HEK293 (cell line): ENCODE data around the gene PAPLN.

Experiments used
- HOXD13 ChIP-seq: sonication (generic); formaldehyde crosslinking; IDR thresholded peaks from 2 replicates; pipeline ENCODE4 v1.8.0; 2022; ENCODE audit warnings: missing genetic modification reagents, borderline replicate concordance
- YY1 ChIP-seq: fragments of 450-650 bp; formaldehyde crosslinking; IDR thresholded peaks from 2 replicates; pipeline ENCODE4 v1.5.1; 2018; ENCODE audit warnings: missing biosample characterization, missing genetic modification characterization
- ZNF140 ChIP-seq: fragments of 450-650 bp; formaldehyde crosslinking; IDR thresholded peaks from 2 replicates; pipeline ENCODE4 v1.5.1; 2016; ENCODE audit warnings: missing biosample characterization, missing genetic modification characterization
- ZNF175 ChIP-seq: fragments of 450-650 bp; formaldehyde crosslinking; IDR thresholded peaks from 2 replicates; pipeline ENCODE4 v1.5.1; 2016; ENCODE audit warnings: missing biosample characterization, missing genetic modification characterization
- ZNF274 ChIP-seq, 2 experiments: fragments of 200-500 bp in 1 of 2; fragments of 450-650 bp in 1 of 2; sonication (Bioruptor generic) in 1 of 2; formaldehyde crosslinking in 1 of 2; IDR thresholded peaks; 2 replicates each; pipeline versions ENCODE4 v1.5.1 to v1.6.1; 2014 to 2016; ENCODE audit warnings: borderline replicate concordance in 1 of 2, inconsistent platforms in 1 of 2, low read length in 1 of 2, missing biosample characterization in 1 of 2, missing genetic modification characterization in 1 of 2
- ZNF335 ChIP-seq: fragments of 450-650 bp; formaldehyde crosslinking; conservative IDR thresholded peaks from 2 replicates; pipeline ENCODE4 v1.5.1; 2016; ENCODE audit warnings: missing biosample characterization, missing genetic modification characterization
- ZNF423 ChIP-seq: fragments of 450-650 bp; formaldehyde crosslinking; IDR thresholded peaks from 2 replicates; pipeline ENCODE4 v1.5.1; 2016; ENCODE audit warnings: missing biosample characterization, missing genetic modification characterization
- ZNF561 ChIP-seq: fragments of 450-650 bp; IDR thresholded peaks from 2 replicates; pipeline ENCODE4 v1.5.1; 2018; ENCODE audit warnings: missing biosample characterization, missing genetic modification characterization, borderline replicate concordance
- ZNF621 ChIP-seq: fragments of 450-650 bp; formaldehyde crosslinking; IDR thresholded peaks from 2 replicates; pipeline ENCODE4 v1.5.1; 2017; ENCODE audit warnings: missing biosample characterization, missing genetic modification characterization
- ZNF629 ChIP-seq: fragments of 450-650 bp; formaldehyde crosslinking; IDR thresholded peaks from 2 replicates; pipeline ENCODE4 v1.5.1; 2017; ENCODE audit warnings: missing biosample characterization, missing genetic modification characterization
- ZNF830 ChIP-seq: fragments of 450-650 bp; IDR thresholded peaks from 2 replicates; pipeline ENCODE4 v1.5.0; 2018; ENCODE audit warnings: missing biosample characterization, missing genetic modification characterization, low read depth, mild to moderate bottlenecking, moderate library complexity
- TF ChIP-seq, protein P1 (sequence below): fragments of 450-650 bp; formaldehyde crosslinking; IDR thresholded peaks from 2 replicates; pipeline ENCODE4 v1.5.1; 2016; ENCODE audit warnings: missing biosample characterization, missing genetic modification characterization
- TF ChIP-seq, protein P2 (sequence below): fragments of 450-650 bp; formaldehyde crosslinking; IDR thresholded peaks from 2 replicates; pipeline ENCODE4 v1.5.1; 2016; ENCODE audit warnings: missing biosample characterization, missing genetic modification characterization

DNA sequence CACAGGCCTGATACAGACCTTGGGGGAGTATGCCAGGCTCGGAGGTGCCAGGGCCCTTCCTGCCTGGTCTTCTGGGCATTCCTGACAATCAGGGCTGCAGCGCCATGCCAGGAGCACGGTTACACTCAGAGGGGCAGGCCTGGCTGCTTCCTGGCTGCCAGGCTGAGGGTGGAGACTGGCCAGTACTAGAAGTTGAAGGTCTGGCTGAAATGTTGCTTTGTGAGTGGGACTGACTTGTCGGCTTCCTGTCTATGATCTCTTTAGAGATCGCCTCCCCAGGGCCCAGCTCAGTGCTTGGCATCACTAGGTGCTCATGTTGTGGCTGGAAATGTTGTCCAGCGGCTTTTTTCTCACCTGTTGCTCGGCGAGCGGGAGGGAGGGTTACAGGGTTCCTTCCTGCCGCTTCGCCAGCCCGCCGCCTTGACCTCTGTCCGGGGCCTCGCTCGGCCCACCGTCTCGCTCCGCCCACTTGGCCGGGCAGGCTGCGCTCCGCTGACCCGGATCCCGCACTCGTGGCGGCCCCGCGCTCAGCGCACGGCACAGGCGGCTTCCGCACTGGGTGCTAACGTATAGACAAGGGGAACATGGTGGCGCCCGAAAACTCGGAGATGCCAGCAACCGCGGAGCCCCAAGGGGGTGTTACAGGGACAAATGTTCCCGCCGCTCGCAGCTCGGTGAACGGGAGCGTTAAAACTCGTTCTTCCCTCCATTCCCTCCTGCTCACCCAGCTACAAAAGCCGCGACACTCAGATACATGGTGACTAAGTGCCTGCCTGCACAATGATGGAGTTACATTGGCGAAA lies 32.6 kb downstream of the PAPLN start:
- TF ChIP-seq YY1 (tag by site-specific recombination) = no peak
- no peak for TF ChIP-seq ZNF335
- no peak for TF ChIP-seq ZNF175 (tag by site-specific recombination)
- no peak for TF ChIP-seq ZNF621 (tag by site-specific recombination)
- TF ChIP-seq, protein P1, sequence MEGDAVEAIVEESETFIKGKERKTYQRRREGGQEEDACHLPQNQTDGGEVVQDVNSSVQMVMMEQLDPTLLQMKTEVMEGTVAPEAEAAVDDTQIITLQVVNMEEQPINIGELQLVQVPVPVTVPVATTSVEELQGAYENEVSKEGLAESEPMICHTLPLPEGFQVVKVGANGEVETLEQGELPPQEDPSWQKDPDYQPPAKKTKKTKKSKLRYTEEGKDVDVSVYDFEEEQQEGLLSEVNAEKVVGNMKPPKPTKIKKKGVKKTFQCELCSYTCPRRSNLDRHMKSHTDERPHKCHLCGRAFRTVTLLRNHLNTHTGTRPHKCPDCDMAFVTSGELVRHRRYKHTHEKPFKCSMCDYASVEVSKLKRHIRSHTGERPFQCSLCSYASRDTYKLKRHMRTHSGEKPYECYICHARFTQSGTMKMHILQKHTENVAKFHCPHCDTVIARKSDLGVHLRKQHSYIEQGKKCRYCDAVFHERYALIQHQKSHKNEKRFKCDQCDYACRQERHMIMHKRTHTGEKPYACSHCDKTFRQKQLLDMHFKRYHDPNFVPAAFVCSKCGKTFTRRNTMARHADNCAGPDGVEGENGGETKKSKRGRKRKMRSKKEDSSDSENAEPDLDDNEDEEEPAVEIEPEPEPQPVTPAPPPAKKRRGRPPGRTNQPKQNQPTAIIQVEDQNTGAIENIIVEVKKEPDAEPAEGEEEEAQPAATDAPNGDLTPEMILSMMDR = no peak
- no peak for TF ChIP-seq ZNF423 (tag by site-specific recombination)
- no peak for TF ChIP-seq ZNF140 (tag by site-specific recombination)
- TF ChIP-seq ZNF274 (IDR thresholded peaks at IDR 0.05; ENCODE audit: low read length) = no peak
- TF ChIP-seq ZNF274 (tag by site-specific recombination; IDR thresholded peaks at IDR 0.05; ENCODE audit: borderline replicate concordance) = no peak
- no peak for TF ChIP-seq ZNF561 (tag by site-specific recombination)
- TF ChIP-seq, protein P2, sequence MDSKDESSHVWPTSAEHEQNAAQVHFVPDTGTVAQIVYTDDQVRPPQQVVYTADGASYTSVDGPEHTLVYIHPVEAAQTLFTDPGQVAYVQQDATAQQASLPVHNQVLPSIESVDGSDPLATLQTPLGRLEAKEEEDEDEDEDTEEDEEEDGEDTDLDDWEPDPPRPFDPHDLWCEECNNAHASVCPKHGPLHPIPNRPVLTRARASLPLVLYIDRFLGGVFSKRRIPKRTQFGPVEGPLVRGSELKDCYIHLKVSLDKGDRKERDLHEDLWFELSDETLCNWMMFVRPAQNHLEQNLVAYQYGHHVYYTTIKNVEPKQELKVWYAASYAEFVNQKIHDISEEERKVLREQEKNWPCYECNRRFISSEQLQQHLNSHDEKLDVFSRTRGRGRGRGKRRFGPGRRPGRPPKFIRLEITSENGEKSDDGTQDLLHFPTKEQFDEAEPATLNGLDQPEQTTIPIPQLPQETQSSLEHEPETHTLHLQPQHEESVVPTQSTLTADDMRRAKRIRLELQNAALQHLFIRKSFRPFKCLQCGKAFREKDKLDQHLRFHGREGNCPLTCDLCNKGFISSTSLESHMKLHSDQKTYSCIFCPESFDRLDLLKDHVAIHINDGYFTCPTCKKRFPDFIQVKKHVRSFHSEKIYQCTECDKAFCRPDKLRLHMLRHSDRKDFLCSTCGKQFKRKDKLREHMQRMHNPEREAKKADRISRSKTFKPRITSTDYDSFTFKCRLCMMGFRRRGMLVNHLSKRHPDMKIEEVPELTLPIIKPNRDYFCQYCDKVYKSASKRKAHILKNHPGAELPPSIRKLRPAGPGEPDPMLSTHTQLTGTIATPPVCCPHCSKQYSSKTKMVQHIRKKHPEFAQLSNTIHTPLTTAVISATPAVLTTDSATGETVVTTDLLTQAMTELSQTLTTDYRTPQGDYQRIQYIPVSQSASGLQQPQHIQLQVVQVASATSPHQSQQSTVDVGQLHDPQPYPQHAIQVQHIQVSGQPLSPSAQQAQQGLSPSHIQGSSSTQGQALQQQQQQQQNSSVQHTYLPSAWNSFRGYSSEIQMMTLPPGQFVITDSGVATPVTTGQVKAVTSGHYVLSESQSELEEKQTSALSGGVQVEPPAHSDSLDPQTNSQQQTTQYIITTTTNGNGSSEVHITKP (tag by site-specific recombination) = no peak
- no peak for TF ChIP-seq ZNF830 (tag by site-specific recombination)
- no peak for TF ChIP-seq ZNF629 (tag by site-specific recombination)
- TF ChIP-seq HOXD13 (CRISPR knock-in tag) = no peak
